ENCODE results near the gene PMVK.

GRCh38 chr1:154982341-154982740 lies 45.8 kb upstream of the PMVK start:
- TF ChIP-seq CTCF (conservative IDR thresholded peaks at IDR 0.05) = no peak
- no peak for TF ChIP-seq EZH2 (IDR thresholded peaks at IDR 0.05; ENCODE audit: low read depth)

Data from PC-9 (cell line).